ENCODE measurements around the gene KCTD16.

DNA sequence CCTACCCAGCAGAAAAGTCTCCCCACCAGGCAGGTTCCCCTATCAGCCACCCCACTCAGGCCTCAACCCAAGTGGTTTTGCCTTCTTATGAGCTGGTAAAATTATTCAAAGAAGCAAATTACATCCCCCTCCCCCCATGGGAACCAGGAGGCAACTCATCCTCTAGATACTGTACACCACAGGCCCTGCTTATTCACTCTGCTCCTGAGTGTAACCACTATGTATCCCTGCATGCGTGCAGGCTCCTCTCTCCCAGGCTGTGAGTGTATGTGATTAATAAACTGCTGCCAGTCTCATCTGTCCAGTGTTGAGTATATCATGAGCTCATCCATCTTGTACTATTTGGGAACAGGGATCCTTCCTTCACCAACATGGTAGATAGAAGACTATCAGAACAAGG, 8.6 kb downstream of the KCTD16 start:
- TF ChIP-seq ZNF121 (tag by site-specific recombination; IDR thresholded peaks at IDR 0.05) (no peak), ZBTB1 (tag by site-specific recombination; IDR thresholded peaks at IDR 0.05) (no peak), ZNF174 (tag by site-specific recombination; IDR thresholded peaks at IDR 0.05) (no peak)
